ENCODE data around the gene BRINP3. TPM values are rescaled to one million over a fixed set of nuclear protein-coding genes. Genes with fewer than 3 reads are reported as not detected.

BRINP3 gene
- total RNA-seq, 1 donor from 2014 or later = 0.25 TPM

DNA sequence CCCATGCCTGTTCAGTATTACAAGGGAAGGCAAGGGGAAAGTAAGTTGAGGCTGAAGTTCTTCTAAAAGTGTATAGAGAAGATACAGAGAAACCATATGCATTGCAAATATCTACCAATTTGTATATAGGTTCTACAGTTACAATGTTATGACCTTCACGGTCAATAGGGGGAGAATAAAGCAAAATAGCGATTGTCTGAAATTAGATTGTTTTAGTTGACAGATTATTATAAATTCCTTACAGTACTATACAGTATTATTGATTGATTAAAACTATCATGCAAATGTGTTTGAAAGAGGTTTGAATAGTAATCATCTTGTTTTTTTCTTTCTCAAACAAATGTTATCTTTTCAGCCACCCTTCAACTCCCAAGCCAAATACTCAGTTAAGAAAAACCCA lies 13.7 kb upstream of the BRINP3 start:
- H3K4me1 Mint-ChIP-seq = no peaks in the 10 kb centered on the region
- no peak overlapping the region for H3K4me3 Mint-ChIP-seq
- no peaks in the 10 kb centered on the region for H3K9me3 Mint-ChIP-seq
- H3K36me3 Mint-ChIP-seq = no peaks in the 10 kb centered on the region
- no peak for DNase-seq (ENCODE audit: low spot score in 2 of 2, unreplicated experiment in 2 of 2)
- TF ChIP-seq, protein P1, sequence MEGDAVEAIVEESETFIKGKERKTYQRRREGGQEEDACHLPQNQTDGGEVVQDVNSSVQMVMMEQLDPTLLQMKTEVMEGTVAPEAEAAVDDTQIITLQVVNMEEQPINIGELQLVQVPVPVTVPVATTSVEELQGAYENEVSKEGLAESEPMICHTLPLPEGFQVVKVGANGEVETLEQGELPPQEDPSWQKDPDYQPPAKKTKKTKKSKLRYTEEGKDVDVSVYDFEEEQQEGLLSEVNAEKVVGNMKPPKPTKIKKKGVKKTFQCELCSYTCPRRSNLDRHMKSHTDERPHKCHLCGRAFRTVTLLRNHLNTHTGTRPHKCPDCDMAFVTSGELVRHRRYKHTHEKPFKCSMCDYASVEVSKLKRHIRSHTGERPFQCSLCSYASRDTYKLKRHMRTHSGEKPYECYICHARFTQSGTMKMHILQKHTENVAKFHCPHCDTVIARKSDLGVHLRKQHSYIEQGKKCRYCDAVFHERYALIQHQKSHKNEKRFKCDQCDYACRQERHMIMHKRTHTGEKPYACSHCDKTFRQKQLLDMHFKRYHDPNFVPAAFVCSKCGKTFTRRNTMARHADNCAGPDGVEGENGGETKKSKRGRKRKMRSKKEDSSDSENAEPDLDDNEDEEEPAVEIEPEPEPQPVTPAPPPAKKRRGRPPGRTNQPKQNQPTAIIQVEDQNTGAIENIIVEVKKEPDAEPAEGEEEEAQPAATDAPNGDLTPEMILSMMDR (IDR thresholded peaks at IDR 0.05; ENCODE audit: unreplicated experiment) = no peak
- no peak overlapping the region for H3K27ac Mint-ChIP-seq
- peaks cover 34% of the 10 kb centered on the region for H3K27me3 Mint-ChIP-seq (ENCODE audit: low read depth)

DNA sequence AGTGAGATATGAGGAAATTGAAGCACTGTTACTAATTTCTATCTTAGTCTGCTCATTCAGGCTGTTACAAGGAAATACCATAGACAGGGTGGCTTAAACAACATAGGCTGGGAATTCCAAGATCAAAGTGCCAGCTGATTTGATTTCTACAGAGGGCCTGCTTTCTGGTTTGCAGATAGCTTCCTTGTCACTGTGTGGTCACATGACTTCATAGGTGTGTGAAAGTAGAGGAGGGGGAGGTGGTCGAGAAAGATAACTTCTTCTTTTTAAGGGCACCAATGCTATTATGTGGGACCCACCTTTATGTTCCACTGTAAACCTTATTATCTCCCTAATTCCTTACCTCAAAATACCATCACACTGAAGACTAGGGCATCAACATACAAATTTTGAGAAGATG lies 6.4 kb upstream of the BRINP3 start:
- no peaks in the 10 kb centered on the region for H3K36me3 Mint-ChIP-seq
- H3K9me3 Mint-ChIP-seq = no peaks in the 10 kb centered on the region
- no peak overlapping the region for H3K27ac Mint-ChIP-seq
- TF ChIP-seq, protein P1 (IDR thresholded peaks at IDR 0.05; ENCODE audit: unreplicated experiment) = no peak
- DNase-seq (ENCODE audit: low spot score in 2 of 2, unreplicated experiment in 2 of 2) = no peak
- no peak overlapping the region for H3K4me3 Mint-ChIP-seq
- peaks cover 35% of the 10 kb centered on the region for H3K27me3 Mint-ChIP-seq (ENCODE audit: low read depth)
- H3K4me1 Mint-ChIP-seq = peaks cover 2% of the 10 kb centered on the region

DNA sequence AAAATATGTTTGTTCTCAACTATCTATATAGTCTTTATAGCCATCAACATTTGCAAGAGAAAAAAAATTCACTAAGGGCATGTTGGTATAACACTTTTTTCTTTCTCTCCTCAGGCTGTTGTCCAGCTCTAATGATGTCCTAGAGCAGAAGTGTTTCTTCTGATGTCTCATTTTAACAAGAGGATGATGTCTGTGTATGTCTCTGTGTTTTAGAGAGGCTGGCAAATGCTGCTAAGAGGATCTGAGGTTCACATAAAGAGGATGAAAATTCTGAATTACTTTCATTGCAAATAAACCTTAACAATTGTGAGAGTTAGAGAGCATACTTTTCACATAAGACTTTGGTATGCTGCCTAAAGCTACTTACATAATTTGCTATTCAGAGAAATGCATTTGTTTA lies 2.6 kb upstream of the BRINP3 start:
- Mint-ChIP-seq H3K36me3 (no peaks in the 10 kb centered on the region), H3K9me3 (no peaks in the 10 kb centered on the region), H3K4me3 (no peak overlapping the region), H3K27ac (no peak overlapping the region), H3K4me1 (peaks cover 31% of the 10 kb centered on the region), H3K27me3 (ENCODE audit: low read depth) (peaks cover 62% of the 10 kb centered on the region)
- DNase-seq (ENCODE audit: low spot score in 2 of 2, unreplicated experiment in 2 of 2) = no peak
- TF ChIP-seq, protein P1 (IDR thresholded peaks at IDR 0.05; ENCODE audit: unreplicated experiment) = no peak

DNA sequence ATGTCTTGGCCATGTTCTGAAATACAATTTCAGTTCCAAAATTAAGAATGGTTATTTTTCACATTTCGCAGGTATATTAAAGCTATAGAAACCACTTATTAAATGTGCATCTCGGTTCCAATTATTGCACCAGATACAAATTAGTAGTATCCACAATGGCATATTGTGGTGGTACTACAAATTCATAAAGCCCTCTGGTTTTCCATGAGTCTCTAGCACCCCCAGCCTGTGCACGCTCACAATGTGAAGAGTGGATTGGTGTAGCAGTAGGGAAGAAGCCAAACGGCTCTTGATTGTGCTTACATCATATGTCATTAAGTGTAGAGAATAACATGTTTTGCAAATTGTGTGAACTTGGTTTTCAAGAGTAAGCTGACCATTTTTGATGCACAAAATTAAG lies 1.9 kb upstream of the BRINP3 start:
- H3K27ac Mint-ChIP-seq = no peak overlapping the region
- peak overlapping the region; percentile 76 for H3K4me3 Mint-ChIP-seq
- TF ChIP-seq, protein P1 (IDR thresholded peaks at IDR 0.05; ENCODE audit: unreplicated experiment) = no peak
- no peaks in the 10 kb centered on the region for H3K9me3 Mint-ChIP-seq
- DNase-seq (ENCODE audit: low spot score in 2 of 2, unreplicated experiment in 2 of 2) = no peak
- H3K4me1 Mint-ChIP-seq = peaks cover 38% of the 10 kb centered on the region
- H3K36me3 Mint-ChIP-seq = no peaks in the 10 kb centered on the region
- H3K27me3 Mint-ChIP-seq (ENCODE audit: low read depth) = peaks cover 69% of the 10 kb centered on the region

DNA sequence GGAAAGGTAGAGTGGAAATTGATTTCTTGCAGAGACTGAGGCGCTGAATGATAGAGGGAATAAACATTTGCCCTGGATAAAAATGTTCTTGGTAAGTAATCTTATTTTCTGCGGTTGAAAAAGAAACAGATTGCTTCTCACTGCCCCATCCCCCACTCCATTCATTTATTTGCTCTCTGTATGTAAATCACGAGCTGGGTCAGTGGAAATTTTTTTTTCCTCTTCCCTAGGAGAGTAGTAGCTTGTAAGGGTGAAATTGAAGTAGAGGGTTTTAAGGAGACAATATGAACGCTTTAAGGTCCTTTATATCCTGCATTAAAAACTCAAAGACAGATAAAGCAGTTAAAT lies 1.4 kb upstream of the BRINP3 start:
- TF ChIP-seq, protein P1 (IDR thresholded peaks at IDR 0.05; ENCODE audit: unreplicated experiment) = no peak
- H3K36me3 Mint-ChIP-seq = no peaks in the 10 kb centered on the region
- DNase-seq (ENCODE audit: low spot score in 2 of 2, unreplicated experiment in 2 of 2) = no peak
- peak overlapping the region; percentile 76 for H3K4me3 Mint-ChIP-seq
- H3K4me1 Mint-ChIP-seq = peaks cover 40% of the 10 kb centered on the region
- H3K9me3 Mint-ChIP-seq = no peaks in the 10 kb centered on the region
- no peak overlapping the region for H3K27ac Mint-ChIP-seq
- peaks cover 74% of the 10 kb centered on the region for H3K27me3 Mint-ChIP-seq (ENCODE audit: low read depth)

Data from mesothelial cell of epicardium (in vitro differentiated cells).